Kidney (tissue), 14 donors: ENCODE results near the gene MYO16. TPM values are rescaled to one million over a fixed set of nuclear protein-coding genes. Genes with fewer than 3 reads are reported as not detected.

Source experiments
- DNase-seq, 5 donors: peaks; one replicate each; pipeline ENCODE4 v3.0.0-alpha.2; 2013 to 2020
- FAIRE-seq: peaks from 2 replicates; lab custom pipeline; 2012; peaks lifted over from hg19 to GRCh38; lab: Jason Lieb, UNC
- H3K27ac ChIP-seq, 2 donors: one replicate each; pipeline ENCODE4 v1.7.0; 2013; ENCODE audit warnings: low read depth in 2 of 2, low read length in 2 of 2, inconsistent platforms in 1 of 2
- H3K27me3 ChIP-seq: one replicate; pipeline ENCODE4 v1.7.1; 2013; ENCODE audit warnings: low read length, inconsistent platforms; ENCODE audit not compliant: control insufficient read depth, insufficient read depth
- H3K36me3 ChIP-seq, 3 donors: one replicate each; pipeline versions ENCODE4 v1.7.0 to v1.7.1; 2013; ENCODE audit warnings: low read length in 3 of 3, control low read depth in 1 of 3, inconsistent platforms in 1 of 3; ENCODE audit not compliant: insufficient read depth in 3 of 3, control insufficient read depth in 2 of 3
- H3K4me1 ChIP-seq, 3 donors: one replicate each; pipeline versions ENCODE4 v1.7.0 to v1.7.1; 2013; ENCODE audit warnings: low read length in 3 of 3, inconsistent platforms in 1 of 3, low read depth in 1 of 3; ENCODE audit not compliant: control insufficient read depth in 2 of 3, insufficient read depth in 2 of 3
- H3K4me3 ChIP-seq, 3 donors: one replicate each; pipeline versions ENCODE4 v1.7.0 to v1.8.1; 2013; ENCODE audit warnings: low read length in 3 of 3, control low read depth in 1 of 3, inconsistent platforms in 1 of 3
- H3K9ac ChIP-seq, 3 donors: one replicate each; pipeline versions ENCODE4 v1.7.0 to v1.7.1; 2013; ENCODE audit warnings: low read length in 3 of 3, control low read depth in 1 of 3, inconsistent platforms in 1 of 3
- H3K9me3 ChIP-seq, 3 donors: one replicate each; pipeline versions ENCODE4 v1.7.0 to v1.7.1; 2013; ENCODE audit warnings: low read length in 3 of 3, control low read depth in 1 of 3, inconsistent platforms in 1 of 3; ENCODE audit not compliant: control insufficient read depth in 2 of 3, insufficient read depth in 1 of 3
- intact Hi-C: fragments of 100-400 bp; cut with DNase I; formaldehyde crosslinking; loops from one replicate; pipeline ENCODE4 v1.11.1; 2022
- polyA plus RNA-seq: library from polyadenylated mRNA; stranded (reverse); fragments of 350-450 nt; fragmentation: Illumina TruSeq; extraction: RNeasy Lipid Tissue Mini Kit (QIAGEN cat#74804); gene quantifications from one replicate; pipeline ENCODE4 v1.2.3, GENCODE V29; 2014; ENCODE audit warnings: low read depth, low replicate concordance; ENCODE audit not compliant: insufficient read depth
- total RNA-seq: library from RNA; stranded (reverse); fragmentation: NEBNext Ultra II Directional; extraction: Animal tissue kit (Norgen Biotek cat#: 25700); gene quantifications from one replicate; pipeline ENCODE4 v1.2.1, GENCODE V29; 2021
- TF ChIP-seq, protein P1 (sequence below): IDR thresholded peaks from 3 replicates; pipeline ENCODE4 v1.5.1; 2012; ENCODE audit warnings: mild to moderate bottlenecking, moderate library complexity, borderline replicate concordance; ENCODE audit not compliant: insufficient read depth; ENCODE audit errors: extremely low read depth
- donor health status: control.
- donor health status: control.
- donor health status: control.
- donor health status: control.
- donor health status: control.
- donor health status: DM: yes; HTN: yes; CAD: no.
- donor health status: Normal renal cell carcinoma (clear cell type).

Gene MYO16
- total and polyA plus RNA-seq, 2 donors from 2014 or later, result 0.22 to 0.43 TPM

GRCh38 chr13:108922108-108922507 lies 292.7 kb downstream of the MYO16 start:
- TF ChIP-seq, protein P1, sequence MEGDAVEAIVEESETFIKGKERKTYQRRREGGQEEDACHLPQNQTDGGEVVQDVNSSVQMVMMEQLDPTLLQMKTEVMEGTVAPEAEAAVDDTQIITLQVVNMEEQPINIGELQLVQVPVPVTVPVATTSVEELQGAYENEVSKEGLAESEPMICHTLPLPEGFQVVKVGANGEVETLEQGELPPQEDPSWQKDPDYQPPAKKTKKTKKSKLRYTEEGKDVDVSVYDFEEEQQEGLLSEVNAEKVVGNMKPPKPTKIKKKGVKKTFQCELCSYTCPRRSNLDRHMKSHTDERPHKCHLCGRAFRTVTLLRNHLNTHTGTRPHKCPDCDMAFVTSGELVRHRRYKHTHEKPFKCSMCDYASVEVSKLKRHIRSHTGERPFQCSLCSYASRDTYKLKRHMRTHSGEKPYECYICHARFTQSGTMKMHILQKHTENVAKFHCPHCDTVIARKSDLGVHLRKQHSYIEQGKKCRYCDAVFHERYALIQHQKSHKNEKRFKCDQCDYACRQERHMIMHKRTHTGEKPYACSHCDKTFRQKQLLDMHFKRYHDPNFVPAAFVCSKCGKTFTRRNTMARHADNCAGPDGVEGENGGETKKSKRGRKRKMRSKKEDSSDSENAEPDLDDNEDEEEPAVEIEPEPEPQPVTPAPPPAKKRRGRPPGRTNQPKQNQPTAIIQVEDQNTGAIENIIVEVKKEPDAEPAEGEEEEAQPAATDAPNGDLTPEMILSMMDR, result no peak
- Histone ChIP-seq H3K9ac (no peak overlapping the region), H3K9me3 (no peaks in the 10 kb centered on the region), H3K27ac (no peak overlapping the region), H3K4me3 (no peak overlapping the region), H3K27me3 (no peaks in the 10 kb centered on the region), H3K4me1 (no peaks in the 10 kb centered on the region), H3K36me3 (no peaks in the 10 kb centered on the region)
- no peak for DNase-seq
- no peak for FAIRE-seq
- intact Hi-C loops, result no loop called here

- FAIRE-seq, result no peak
- Histone ChIP-seq H3K27ac (no peak overlapping the region), H3K9ac (no peak overlapping the region), H3K27me3 (no peaks in the 10 kb centered on the region), H3K36me3 (no peaks in the 10 kb centered on the region), H3K9me3 (no peaks in the 10 kb centered on the region), H3K4me1 (no peaks in the 10 kb centered on the region), H3K4me3 (no peak overlapping the region)
- no peak for DNase-seq
- intact Hi-C loops, result no loop called here
- TF ChIP-seq, protein P1, result no peak
Measured at GRCh38 chr13:108923386-108924047, 294.1 kb downstream of the MYO16 start.

DNA sequence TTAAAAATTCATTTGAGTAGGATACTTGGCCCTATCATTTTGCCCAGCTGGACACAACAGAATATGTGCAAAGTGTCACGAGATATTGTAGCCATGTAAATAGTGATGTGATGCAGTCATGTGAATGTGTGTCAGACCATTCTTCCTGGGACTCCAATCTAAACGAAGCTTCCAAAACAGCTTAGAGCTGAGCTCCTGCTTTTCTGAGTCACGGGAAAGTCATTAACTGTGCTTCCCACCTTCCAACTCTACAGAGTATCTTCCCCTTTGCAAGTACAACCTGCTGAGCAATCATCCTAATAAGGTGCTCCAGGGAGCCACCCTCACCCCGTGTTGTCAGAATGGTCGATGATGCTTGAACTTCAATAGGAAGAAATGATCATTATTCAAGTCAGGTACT lies 294.7 kb downstream of the MYO16 start:
- no peak for FAIRE-seq
- no peaks in the 10 kb centered on the region for H3K4me1 ChIP-seq

More for the DNA sequence above, 294.7 kb downstream of the MYO16 start:
- H3K36me3 ChIP-seq, result no peaks in the 10 kb centered on the region
- no peak overlapping the region for H3K4me3 ChIP-seq
- TF ChIP-seq, protein P1, result no peak
- no peaks in the 10 kb centered on the region for H3K9me3 ChIP-seq
- no peak overlapping the region for H3K9ac ChIP-seq
- no peak overlapping the region for H3K27ac ChIP-seq
- H3K27me3 ChIP-seq, result no peaks in the 10 kb centered on the region
- intact Hi-C loops, result no loop called here
- DNase-seq, result no peak
